HEK293 (cell line): Measurements from ENCODE around the gene ZNF506.

Experiments
- HOXC10 ChIP-seq: sonication (generic); formaldehyde crosslinking; IDR thresholded peaks from 2 replicates; pipeline ENCODE4 v1.8.1; 2023; ENCODE audit warnings: mild to moderate bottlenecking, missing genetic modification reagents
- INSM2 ChIP-seq: fragments of 450-650 bp; formaldehyde crosslinking; IDR thresholded peaks from 2 replicates; pipeline ENCODE4 v1.5.1; 2016; ENCODE audit warnings: missing biosample characterization, missing genetic modification characterization
- KLF17 ChIP-seq: fragments of 450-650 bp; formaldehyde crosslinking; IDR thresholded peaks from 2 replicates; pipeline ENCODE4 v1.5.1; 2016; ENCODE audit warnings: missing biosample characterization, missing genetic modification characterization
- KLF8 ChIP-seq: fragments of 450-650 bp; formaldehyde crosslinking; IDR thresholded peaks from 2 replicates; pipeline ENCODE4 v1.5.1; 2016; ENCODE audit warnings: missing biosample characterization, missing genetic modification characterization
- SP7 ChIP-seq: fragments of 450-650 bp; formaldehyde crosslinking; IDR thresholded peaks from 2 replicates; pipeline ENCODE4 v1.5.1; 2016; ENCODE audit warnings: missing biosample characterization, missing genetic modification characterization
- YY2 ChIP-seq: fragments of 450-650 bp; formaldehyde crosslinking; IDR thresholded peaks from 2 replicates; pipeline ENCODE4 v1.5.1; 2016; ENCODE audit warnings: missing biosample characterization, missing genetic modification characterization
- ZBTB26 ChIP-seq: fragments of 450-650 bp; formaldehyde crosslinking; optimal IDR thresholded peaks from 2 replicates; pipeline ENCODE3; 2016; ENCODE audit warnings: missing biosample characterization, mild to moderate bottlenecking, missing genetic modification characterization
- ZBTB48 ChIP-seq: fragments of 450-650 bp; formaldehyde crosslinking; IDR thresholded peaks from 2 replicates; pipeline ENCODE4 v1.5.1; 2016; ENCODE audit warnings: missing biosample characterization, missing genetic modification characterization
- ZBTB49 ChIP-seq: fragments of 450-650 bp; formaldehyde crosslinking; IDR thresholded peaks from 2 replicates; pipeline ENCODE4 v1.5.1; 2016; ENCODE audit warnings: missing biosample characterization, missing genetic modification characterization, low read depth
- ZBTB7A ChIP-seq: fragments of 450-650 bp; formaldehyde crosslinking; IDR thresholded peaks from 2 replicates; pipeline ENCODE4 v1.5.1; 2016; ENCODE audit warnings: low read depth, missing biosample characterization, missing genetic modification characterization
- ZNF114 ChIP-seq: fragments of 450-650 bp; formaldehyde crosslinking; IDR thresholded peaks from 2 replicates; pipeline ENCODE4 v1.5.0; 2017; ENCODE audit warnings: missing biosample characterization, missing genetic modification characterization
- ZNF138 ChIP-seq: fragments of 450-650 bp; formaldehyde crosslinking; IDR thresholded peaks from 2 replicates; pipeline ENCODE4 v1.5.1; 2016; ENCODE audit warnings: missing biosample characterization, missing genetic modification characterization, borderline replicate concordance
- ZNF140 ChIP-seq: fragments of 450-650 bp; formaldehyde crosslinking; IDR thresholded peaks from 2 replicates; pipeline ENCODE4 v1.5.1; 2016; ENCODE audit warnings: missing biosample characterization, missing genetic modification characterization
- ZNF155 ChIP-seq: fragments of 450-650 bp; formaldehyde crosslinking; IDR thresholded peaks from 2 replicates; pipeline ENCODE4 v1.5.1; 2016; ENCODE audit warnings: missing biosample characterization, missing genetic modification characterization
- ZNF169 ChIP-seq: fragments of 450-650 bp; formaldehyde crosslinking; IDR thresholded peaks from 2 replicates; pipeline ENCODE4 v1.5.1; 2016; ENCODE audit warnings: missing biosample characterization, missing genetic modification characterization
- ZNF174 ChIP-seq: fragments of 450-650 bp; formaldehyde crosslinking; IDR thresholded peaks from 2 replicates; pipeline ENCODE4 v1.5.0; 2017; ENCODE audit warnings: missing biosample characterization, mild to moderate bottlenecking, missing genetic modification characterization
- ZNF223 ChIP-seq: fragments of 450-650 bp; formaldehyde crosslinking; IDR thresholded peaks from 2 replicates; pipeline ENCODE4 v1.5.1; 2016; ENCODE audit warnings: missing biosample characterization, missing genetic modification characterization
- ZNF302 ChIP-seq: fragments of 450-650 bp; formaldehyde crosslinking; IDR thresholded peaks from 2 replicates; pipeline ENCODE4 v1.5.1; 2016; ENCODE audit warnings: missing biosample characterization, missing genetic modification characterization, low read depth
- ZNF354C ChIP-seq: fragments of 450-650 bp; formaldehyde crosslinking; IDR thresholded peaks from 2 replicates; pipeline ENCODE4 v1.5.1; 2016; ENCODE audit warnings: missing biosample characterization, missing genetic modification characterization, low read depth, borderline replicate concordance
- ZNF404 ChIP-seq: fragments of 450-650 bp; formaldehyde crosslinking; IDR thresholded peaks from 2 replicates; pipeline ENCODE4 v1.5.1; 2017; ENCODE audit warnings: missing biosample characterization, missing genetic modification characterization
- ZNF426 ChIP-seq: fragments of 450-650 bp; formaldehyde crosslinking; IDR thresholded peaks from 2 replicates; pipeline ENCODE4 v1.5.1; 2017; ENCODE audit warnings: missing biosample characterization, missing genetic modification characterization, mild to moderate bottlenecking, inconsistent platforms, moderate library complexity
- ZNF449 ChIP-seq: fragments of 450-650 bp; formaldehyde crosslinking; IDR thresholded peaks from 2 replicates; pipeline ENCODE4 v1.5.1; 2017; ENCODE audit warnings: missing biosample characterization, mild to moderate bottlenecking, missing genetic modification characterization, moderate library complexity
- ZNF501 ChIP-seq: fragments of 450-650 bp; formaldehyde crosslinking; IDR thresholded peaks from 2 replicates; pipeline ENCODE4 v1.5.1; 2016; ENCODE audit warnings: missing biosample characterization, missing genetic modification characterization
- ZNF521 ChIP-seq: fragments of 450-650 bp; formaldehyde crosslinking; IDR thresholded peaks from 2 replicates; pipeline ENCODE4 v1.5.1; 2017; ENCODE audit warnings: missing biosample characterization, mild to moderate bottlenecking, missing genetic modification characterization
- ZNF530 ChIP-seq: fragments of 450-650 bp; formaldehyde crosslinking; IDR thresholded peaks from 2 replicates; pipeline ENCODE4 v1.5.1; 2016; ENCODE audit warnings: low read depth, missing biosample characterization, missing genetic modification characterization
- ZNF549 ChIP-seq: fragments of 450-650 bp; IDR thresholded peaks from 2 replicates; pipeline ENCODE4 v1.5.1; 2018; ENCODE audit warnings: missing biosample characterization, missing genetic modification characterization, mild to moderate bottlenecking, inconsistent platforms, moderate library complexity
- ZNF654 ChIP-seq: fragments of 450-650 bp; formaldehyde crosslinking; IDR thresholded peaks from 2 replicates; pipeline ENCODE4 v1.5.1; 2016; ENCODE audit warnings: low read depth, missing biosample characterization, missing genetic modification characterization
- ZNF701 ChIP-seq: fragments of 450-650 bp; formaldehyde crosslinking; IDR thresholded peaks from 2 replicates; pipeline ENCODE4 v1.5.1; 2016; ENCODE audit warnings: missing biosample characterization, missing genetic modification characterization
- ZNF704 ChIP-seq: fragments of 450-650 bp; formaldehyde crosslinking; IDR thresholded peaks from 2 replicates; pipeline ENCODE4 v1.5.1; 2016; ENCODE audit warnings: missing biosample characterization, missing genetic modification characterization
- ZNF785 ChIP-seq: fragments of 450-650 bp; formaldehyde crosslinking; IDR thresholded peaks from 2 replicates; pipeline ENCODE4 v1.5.1; 2016; ENCODE audit warnings: missing biosample characterization, missing genetic modification characterization
- ZSCAN30 ChIP-seq: fragments of 450-650 bp; IDR thresholded peaks from 2 replicates; pipeline ENCODE4 v1.5.1; 2018; ENCODE audit warnings: missing biosample characterization, mild to moderate bottlenecking, missing genetic modification characterization, moderate library complexity

ZNF506 gene

GRCh38 chr19:19776206-19777008, 45.1 kb downstream of the ZNF506 start (continued):
- TF ChIP-seq ZBTB26 (tag by site-specific recombination): peak; percentile 96
- TF ChIP-seq ZNF140 (tag by site-specific recombination): no peak
- peak; percentile 61; the same call in 1 of the 2 replicates for TF ChIP-seq ZSCAN30 (tag by site-specific recombination)
- no peak for TF ChIP-seq ZNF174 (tag by site-specific recombination)
- peak; percentile 92 for TF ChIP-seq KLF8
- TF ChIP-seq ZBTB48 (tag by site-specific recombination): peak; percentile 83
- no peak for TF ChIP-seq ZNF155 (tag by site-specific recombination)
- no peak for TF ChIP-seq ZNF404 (tag by site-specific recombination)
- TF ChIP-seq ZNF549 (tag by site-specific recombination): no peak
- no peak for TF ChIP-seq ZNF701 (tag by site-specific recombination)
- no peak for TF ChIP-seq ZNF169 (tag by site-specific recombination)
- TF ChIP-seq KLF17 (tag by site-specific recombination): peak; percentile 80; the same call in 1 of the 2 replicates
- TF ChIP-seq ZNF530 (tag by site-specific recombination): no peak
- TF ChIP-seq HOXC10 (CRISPR knock-in tag): no peak
- TF ChIP-seq ZBTB7A (tag by site-specific recombination): no peak
- TF ChIP-seq ZNF138: no peak
- TF ChIP-seq ZNF521 (tag by site-specific recombination): no peak
- TF ChIP-seq SP7 (tag by site-specific recombination): peak; percentile 6; the same call in 1 of the 2 replicates
- TF ChIP-seq ZNF501 (tag by site-specific recombination): no peak; the same call in 1 of the 2 replicates
- no peak for TF ChIP-seq ZNF704
- TF ChIP-seq ZNF223 (tag by site-specific recombination): no peak
- TF ChIP-seq ZNF354C: no peak
- no peak for TF ChIP-seq ZNF426 (tag by site-specific recombination)
- TF ChIP-seq ZNF114: no peak
- no peak for TF ChIP-seq ZNF785 (tag by site-specific recombination)
- peak; percentile 88 for TF ChIP-seq YY2 (tag by site-specific recombination)
- TF ChIP-seq ZNF654 (tag by site-specific recombination): no peak
- TF ChIP-seq ZNF302 (tag by site-specific recombination): no peak
- no peak for TF ChIP-seq INSM2 (tag by site-specific recombination)
- no peak for TF ChIP-seq ZBTB49 (tag by site-specific recombination)
- no peak for TF ChIP-seq ZNF449 (tag by site-specific recombination)
